Mammary epithelial cell (primary cell): ENCODE results near the gene ANKRD13C.

Experiments used
- EZH2 ChIP-seq: IDR thresholded peaks from 2 replicates; pipeline ENCODE4 v1.6.1; 2012; ENCODE audit warnings: low read length, inconsistent platforms, borderline replicate concordance
- TF ChIP-seq, protein P1 (sequence below), 2 donors: IDR thresholded peaks in 1 of 2; conservative IDR thresholded peaks in 1 of 2; 2 replicates each; pipeline ENCODE4 v1.5.1; 2011 to 2012; ENCODE audit warnings: inconsistent platforms in 2 of 2, low read length in 2 of 2, mild to moderate bottlenecking in 2 of 2, control low read depth in 1 of 2, low read depth in 1 of 2; ENCODE audit not compliant: insufficient read depth in 1 of 2; ENCODE audit errors: extremely low read depth in 1 of 2

DNA sequence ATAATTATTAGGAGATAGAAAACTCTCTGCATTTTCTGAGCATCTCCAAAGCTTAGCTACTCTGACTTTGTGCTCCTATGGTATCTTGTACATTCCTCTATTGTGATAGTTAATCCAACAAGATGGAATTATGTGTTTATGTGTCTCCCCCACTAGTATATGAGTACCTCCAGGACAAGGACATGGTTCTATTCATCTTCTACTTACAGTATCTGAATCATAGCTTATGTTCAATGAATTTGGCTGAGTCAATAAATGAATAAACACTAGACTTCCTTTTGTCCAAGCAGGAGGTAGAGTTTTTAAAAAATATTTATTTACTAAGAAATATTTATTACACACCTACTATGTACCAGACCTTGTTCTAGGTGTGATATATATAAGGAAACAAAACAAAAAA is 38.1 kb upstream of the ANKRD13C start:
- TF ChIP-seq, protein P1, sequence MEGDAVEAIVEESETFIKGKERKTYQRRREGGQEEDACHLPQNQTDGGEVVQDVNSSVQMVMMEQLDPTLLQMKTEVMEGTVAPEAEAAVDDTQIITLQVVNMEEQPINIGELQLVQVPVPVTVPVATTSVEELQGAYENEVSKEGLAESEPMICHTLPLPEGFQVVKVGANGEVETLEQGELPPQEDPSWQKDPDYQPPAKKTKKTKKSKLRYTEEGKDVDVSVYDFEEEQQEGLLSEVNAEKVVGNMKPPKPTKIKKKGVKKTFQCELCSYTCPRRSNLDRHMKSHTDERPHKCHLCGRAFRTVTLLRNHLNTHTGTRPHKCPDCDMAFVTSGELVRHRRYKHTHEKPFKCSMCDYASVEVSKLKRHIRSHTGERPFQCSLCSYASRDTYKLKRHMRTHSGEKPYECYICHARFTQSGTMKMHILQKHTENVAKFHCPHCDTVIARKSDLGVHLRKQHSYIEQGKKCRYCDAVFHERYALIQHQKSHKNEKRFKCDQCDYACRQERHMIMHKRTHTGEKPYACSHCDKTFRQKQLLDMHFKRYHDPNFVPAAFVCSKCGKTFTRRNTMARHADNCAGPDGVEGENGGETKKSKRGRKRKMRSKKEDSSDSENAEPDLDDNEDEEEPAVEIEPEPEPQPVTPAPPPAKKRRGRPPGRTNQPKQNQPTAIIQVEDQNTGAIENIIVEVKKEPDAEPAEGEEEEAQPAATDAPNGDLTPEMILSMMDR (conservative IDR thresholded peaks at IDR 0.05 in 1 of 2, IDR thresholded peaks at IDR 0.05 in 1 of 2; ENCODE audit: extremely low read depth in 1 of 2, insufficient read depth in 1 of 2, low read depth in 1 of 2, low read length in 2 of 2) = no peak
- TF ChIP-seq EZH2 = no peak
